Activated CD4-positive, alpha-beta T cell treated with anti-CD3 and anti-CD28 coated beads, Interleukin-2, Interleukin-4, amounts not matched to agents 100 ng/mL and 50 ng/mL, durations not matched to agents 16 hours and 8 hours (primary cell): ENCODE results near the gene FRG2C.
"Not testable (repeated sequence)": the region's sequence is repeated elsewhere in the genome, so short reads cannot be mapped to it uniquely, and the experiment has no call there.

ENCODE experiments used
- DNase-seq: peaks from one replicate; pipeline ENCODE4 v3.0.0-alpha.2; 2020; ENCODE audit warnings: low spot score

The FRG2C gene

DNA sequence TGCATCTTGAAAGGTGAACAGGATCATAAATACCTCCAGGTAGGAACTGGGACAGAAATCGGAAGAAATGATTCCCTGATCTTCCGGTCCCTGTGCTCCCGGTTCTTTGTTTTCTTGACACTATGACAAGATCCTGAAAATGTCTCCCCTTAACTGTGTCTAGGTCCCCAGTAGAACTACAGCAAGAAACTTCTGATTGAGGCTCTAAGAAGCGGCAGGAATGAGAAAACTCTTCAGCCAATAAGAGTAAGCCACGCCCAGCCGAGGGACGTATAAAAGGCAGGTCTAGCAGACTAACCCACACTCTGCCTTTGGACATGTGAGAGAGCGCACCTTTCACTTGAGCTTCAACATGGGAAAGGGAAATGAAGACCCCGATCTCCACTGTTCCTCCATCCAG, at the start of gene FRG2C:
TSS of gene FRG2C (plus strand) at position 301 of the 400 bp plus-strand sequence. CDS start at position 353, 52 bp downstream.
- DNase-seq = not testable (repeated sequence)

- not testable (repeated sequence) for DNase-seq
These were observed 45.3 kb upstream of the FRG2C start for GRCh38 chr3:75618666-75619305.

GRCh38 chr3:75619481-75620031, 44.6 kb upstream of the FRG2C start:
- DNase-seq = not testable (repeated sequence)

DNA sequence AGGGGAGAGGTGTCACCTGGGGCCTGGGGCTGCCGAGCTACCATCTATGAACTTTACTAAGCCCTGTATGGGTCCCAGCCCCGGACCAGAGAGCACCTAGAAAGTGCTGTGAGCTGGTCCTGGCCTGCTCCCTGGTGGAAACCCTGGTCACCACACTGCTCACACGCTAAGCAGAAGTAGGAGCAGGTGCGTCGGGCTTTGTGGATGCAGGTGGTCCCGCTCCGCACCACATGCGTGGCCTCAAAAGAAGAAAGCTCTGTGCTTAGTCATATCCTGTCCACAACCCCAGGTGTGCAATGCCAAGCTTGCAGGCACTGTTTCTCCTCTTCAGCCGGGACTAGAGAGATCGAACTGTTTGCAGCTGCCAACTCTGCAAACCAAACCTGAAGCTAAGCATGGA, 42.4 kb upstream of the FRG2C start:
- DNase-seq = not testable (repeated sequence)

GRCh38 chr3:75623656-75624055, 40.5 kb upstream of the FRG2C start:
- DNase-seq = not testable (repeated sequence)

DNA sequence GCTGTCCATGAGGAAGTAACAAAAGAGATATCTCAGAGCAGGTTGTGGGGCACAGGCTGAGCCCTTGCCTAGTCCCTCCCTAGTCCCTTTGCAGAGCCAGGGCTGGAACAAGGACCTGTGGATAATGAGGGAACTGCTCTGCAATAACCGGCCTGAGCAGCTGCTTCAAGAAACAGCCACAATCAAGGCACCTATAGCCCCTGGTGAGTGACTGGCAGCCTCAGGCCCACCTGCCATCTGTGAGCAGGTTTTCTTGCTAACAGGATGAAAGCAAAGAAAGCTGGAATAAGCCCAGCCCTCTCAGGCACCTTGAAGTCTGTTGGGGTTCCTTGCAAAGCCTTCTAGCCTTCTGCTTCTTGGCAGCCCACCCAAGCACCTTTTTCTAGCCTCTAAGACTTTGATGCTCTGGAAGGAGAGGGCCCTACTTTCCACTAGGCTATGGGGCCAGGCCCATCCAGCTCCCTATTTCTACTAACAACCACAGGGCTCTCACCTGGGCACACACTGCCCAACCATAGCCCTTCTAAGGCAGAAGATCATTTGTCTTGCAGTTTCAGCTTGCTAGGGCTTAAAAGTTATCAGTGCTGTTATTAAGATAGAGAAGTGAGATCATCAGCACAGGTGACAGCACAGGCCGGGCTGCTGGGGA, 33.1 kb upstream of the FRG2C start:
- not testable (repeated sequence) for DNase-seq

GRCh38 chr3:75631541-75631940, 32.6 kb upstream of the FRG2C start:
- DNase-seq = no peak

DNA sequence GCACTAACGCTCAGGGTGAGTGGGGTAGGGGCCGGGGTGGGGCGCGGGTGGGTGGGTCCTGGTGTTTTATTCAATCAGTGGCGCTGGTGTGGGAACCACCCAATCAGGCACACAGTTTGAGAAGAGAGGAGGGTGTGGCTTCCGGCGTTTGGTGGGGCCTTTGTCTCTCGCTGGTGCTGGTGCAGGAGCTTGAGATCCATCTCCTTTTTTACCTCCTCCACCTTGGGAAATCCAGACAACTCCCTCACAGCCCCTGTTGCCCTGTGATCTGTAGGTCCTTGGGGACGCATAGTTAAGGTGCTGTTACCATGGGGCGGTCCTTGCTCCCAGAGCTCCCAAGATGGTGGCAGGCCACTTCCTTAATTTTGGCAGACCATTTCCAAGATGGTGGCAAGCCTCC, 25.2 kb upstream of the FRG2C start:
- DNase-seq = not testable (repeated sequence)

- DNase-seq = peak; percentile 45
These were observed 23.0 kb upstream of the FRG2C start for GRCh38 chr3:75641107-75641517.

GRCh38 chr3:75643031-75643800, 20.9 kb upstream of the FRG2C start:
- peak; percentile 28 for DNase-seq

GRCh38 chr3:75645548-75645947, 18.6 kb upstream of the FRG2C start:
- not testable (repeated sequence) for DNase-seq

- DNase-seq = no peak
These were observed 13.9 kb upstream of the FRG2C start for GRCh38 chr3:75650191-75650590.

- not testable (repeated sequence) for DNase-seq
These were observed 8.8 kb upstream of the FRG2C start for GRCh38 chr3:75655101-75655904.

DNA sequence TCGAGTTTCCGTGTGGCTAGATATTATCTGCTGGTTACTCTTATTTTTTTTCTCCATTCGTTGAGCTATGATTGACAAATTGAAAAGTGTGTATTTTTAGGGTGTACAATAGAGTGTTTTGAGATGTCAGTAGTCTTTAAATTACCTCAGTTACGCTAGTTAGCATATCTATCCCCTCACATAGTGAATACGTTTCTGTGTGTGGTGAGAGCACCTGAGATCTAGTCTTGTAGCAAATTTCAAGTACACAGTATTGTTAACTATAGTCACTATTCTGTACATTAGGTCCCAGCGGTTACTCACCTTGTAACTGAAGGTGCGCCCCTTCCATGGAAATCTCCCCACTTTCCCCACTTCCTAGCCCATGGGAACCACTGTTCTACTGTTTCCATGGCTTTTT, 8.2 kb upstream of the FRG2C start:
- not testable (repeated sequence) for DNase-seq

- not testable (repeated sequence) for DNase-seq
These were observed 5.6 kb upstream of the FRG2C start for GRCh38 chr3:75658411-75659107.

- DNase-seq = not testable (repeated sequence)
These were observed 5.1 kb upstream of the FRG2C start for GRCh38 chr3:75659108-75659433.

DNA sequence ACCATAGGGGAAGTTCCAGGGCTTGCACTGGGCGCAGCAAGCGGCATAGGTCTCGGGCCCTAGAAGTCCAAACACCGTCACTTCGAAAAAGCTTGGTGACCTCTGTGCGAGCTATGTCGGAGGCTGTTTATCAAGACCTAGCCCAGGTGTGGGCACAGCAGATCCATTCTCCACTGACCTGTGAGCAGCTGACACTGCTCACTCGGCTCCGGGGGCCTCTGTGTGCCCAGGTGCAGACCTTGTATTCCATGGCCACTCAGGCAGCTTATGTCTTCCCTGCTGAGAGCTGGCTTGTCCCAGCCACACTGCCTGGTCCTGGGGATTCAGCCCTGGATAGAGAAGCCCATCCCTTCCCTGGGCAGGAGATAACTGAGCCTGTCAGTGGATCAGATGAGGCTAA, 1.5 kb downstream of the FRG2C start:
- not testable (repeated sequence) for DNase-seq

DNA sequence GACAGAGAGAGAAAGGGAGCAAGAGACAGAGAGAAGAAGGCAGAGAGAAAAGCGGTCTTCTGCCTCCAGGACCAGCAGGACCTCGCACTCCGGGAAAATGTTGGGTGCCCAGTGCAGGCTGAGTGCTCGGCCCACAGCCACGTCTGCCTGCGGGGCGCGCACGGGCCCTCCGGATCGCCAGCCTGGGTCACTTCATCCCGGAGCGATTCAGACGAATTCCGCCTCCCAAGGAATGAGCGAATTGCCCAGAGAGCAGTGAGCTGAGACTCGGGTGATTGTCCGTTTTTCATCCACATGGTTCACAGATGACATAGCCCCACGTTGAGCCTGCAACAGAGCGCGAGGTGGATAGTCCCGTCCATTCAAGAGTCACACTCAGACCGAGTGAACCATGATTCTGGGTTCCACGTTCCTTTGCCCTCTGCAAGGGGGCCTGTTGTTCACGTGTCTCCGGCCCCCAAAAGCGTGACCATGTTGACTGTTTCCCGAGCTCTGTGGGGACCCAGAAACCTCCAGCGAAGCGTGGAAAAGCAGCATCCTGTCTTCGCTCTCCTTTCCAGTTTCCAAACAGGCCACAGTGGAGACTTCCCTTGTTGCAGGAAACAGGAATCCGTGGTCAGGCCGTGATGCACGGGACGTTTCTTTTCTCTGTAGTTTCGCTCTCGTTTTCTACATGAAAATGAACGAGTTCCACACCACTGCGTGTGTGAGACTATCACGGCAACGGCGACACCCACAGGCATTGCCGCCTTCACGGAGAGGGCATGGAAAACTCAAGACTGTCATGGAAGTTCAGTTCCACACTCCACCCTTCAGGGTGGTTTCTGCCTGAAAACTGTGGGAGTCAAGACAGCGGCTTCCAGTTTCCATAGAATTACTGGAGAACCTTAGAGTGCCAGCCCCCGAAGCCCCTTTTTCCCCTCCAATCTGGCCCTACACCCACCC, 3.9 kb downstream of the FRG2C start:
- not testable (repeated sequence) for DNase-seq

GRCh38 chr3:75668759-75669347, 4.7 kb downstream of the FRG2C start:
- DNase-seq = peak; percentile 38
